ENCODE measurements around the gene USP2. TPM values are rescaled to one million over a fixed set of nuclear protein-coding genes. Genes with fewer than 3 reads are reported as not detected.

The USP2 gene
- total and polyA plus RNA-seq, 8 donors: 1.4 to 17.4 (median 2.8) TPM

GRCh38 chr11:119341222-119342022 is 40.1 kb downstream of the USP2 start:
- H3K4me3 ChIP-seq: peak overlapping the region in 2 of 4 donors; percentile 56 to 65
- intact Hi-C loops (cut with DNase I; ENCODE audit: low total_unique reads): no loop called here
- TF ChIP-seq POLR2A (IDR thresholded peaks at IDR 0.05) (no peak), POLR2AphosphoS5 (IDR thresholded peaks at IDR 0.05) (no peak), CTCF (IDR thresholded peaks at IDR 0.05) (no peak), EP300 (IDR thresholded peaks at IDR 0.05) (no peak)

GRCh38 chr11:119340335-119341221 is 40.9 kb downstream of the USP2 start, which contains the start of gene C1QTNF5:
Gene C1QTNF5 (minus strand): TSS chr11:119340883. CDS start chr11:119340397, 486 bp downstream.
- Histone ChIP-seq H3K4me3 (peak within 1 kb of the TSS; percentile 56 to 71 (median 62)), H3K36me3 (peaks cover 7 to 17% (median 12%) of the 10 kb centered on the region in 4 donors), H3K27ac (peak within 1 kb of the TSS; percentile 66 to 96 (median 92)), H3K4me1 (peaks cover 49 to 65% (median 61%) of the 10 kb centered on the region in 4 donors), H3K27me3 (peaks cover 0 to 47% (median 21%) of the 10 kb centered on the region in 3 donors), H3K9me3 (no peaks in the 10 kb centered on the region)
- intact Hi-C loops (cut with DNase I; ENCODE audit: low total_unique reads): no loop called here
- WGBS, 5 donors: 2 to 7% (median 3%) methylated on average over 9 to 53 of the region's 53 CpGs
- DNase-seq: peak; percentile 88 to 94
- TF ChIP-seq POLR2AphosphoS5 (IDR thresholded peaks at IDR 0.05): peak; percentile 36 to 46 (median 36)
- TF ChIP-seq EP300 (IDR thresholded peaks at IDR 0.05): no peak
- TF ChIP-seq POLR2A (IDR thresholded peaks at IDR 0.05): no peak
- TF ChIP-seq CTCF (IDR thresholded peaks at IDR 0.05): no peak

More at GRCh38 chr11:119341222-119342022, 40.1 kb downstream of the USP2 start:
- 30 to 43% (median 36%) methylated on average over 12 to 16 of the region's 16 CpGs for WGBS, 5 donors
- peak overlapping the region; percentile 66 to 96 (median 92) for H3K27ac ChIP-seq
- peaks cover 0 to 54% (median 21%) of the 10 kb centered on the region in 3 donors for H3K27me3 ChIP-seq
- no peaks in the 10 kb centered on the region for H3K9me3 ChIP-seq
- H3K36me3 ChIP-seq: peaks cover 6 to 9% (median 7%) of the 10 kb centered on the region in 4 donors
- H3K4me1 ChIP-seq: peaks cover 46 to 56% (median 52%) of the 10 kb centered on the region in 4 donors
- DNase-seq: peak in 1 of 2 donors; percentile 52

- H3K4me1 ChIP-seq: peaks cover 58 to 73% (median 69%) of the 10 kb centered on the region in 4 donors
- peak; percentile 73 to 91 for DNase-seq
- peak overlapping the region; percentile 56 to 71 (median 62) for H3K4me3 ChIP-seq
- peaks cover 7 to 17% (median 12%) of the 10 kb centered on the region in 4 donors for H3K36me3 ChIP-seq
- WGBS, 5 donors: 2 to 33% (median 4%) methylated on average over 2 to 86 of the region's 86 CpGs
- no peaks in the 10 kb centered on the region for H3K9me3 ChIP-seq
- peak overlapping the region; percentile 66 to 96 (median 92) for H3K27ac ChIP-seq
- intact Hi-C loops (cut with DNase I; ENCODE audit: low total_unique reads): no loop called here
- H3K27me3 ChIP-seq: peaks cover 0 to 47% (median 21%) of the 10 kb centered on the region in 3 donors
- TF ChIP-seq CTCF (IDR thresholded peaks at IDR 0.05) (peak in 5 of 7 experiments; percentile 50 to 91 (median 77)), POLR2A (IDR thresholded peaks at IDR 0.05) (no peak), POLR2AphosphoS5 (IDR thresholded peaks at IDR 0.05) (peak in 2 of 3 donors; percentile 22 to 52), EP300 (IDR thresholded peaks at IDR 0.05) (no peak)
These were observed 41.7 kb downstream of the USP2 start for GRCh38 chr11:119339589-119340334.
